ENCODE data around the gene SOHLH1.

SOHLH1 gene

GRCh38 chr9:135661816-135662560 is 37.3 kb downstream of the SOHLH1 start:
- DNase-seq (ENCODE audit: low read depth in 2 of 2) = no peak

GRCh38 chr9:135660407-135660806 is 38.9 kb downstream of the SOHLH1 start:
- DNase-seq (ENCODE audit: low read depth in 2 of 2) = no peak

- no peak for DNase-seq (ENCODE audit: low read depth in 2 of 2)
Measured at GRCh38 chr9:135659252-135659651, 40.0 kb downstream of the SOHLH1 start.

- no peak for DNase-seq (ENCODE audit: low read depth in 2 of 2)
Measured at GRCh38 chr9:135657416-135657815, 41.9 kb downstream of the SOHLH1 start.

- DNase-seq (ENCODE audit: low read depth in 2 of 2) = no peak
Measured at GRCh38 chr9:135655317-135655716, 44.0 kb downstream of the SOHLH1 start.

GRCh38 chr9:135650408-135650807 is 48.9 kb downstream of the SOHLH1 start:
- no peak for DNase-seq (ENCODE audit: low read depth in 2 of 2)

GRCh38 chr9:135649508-135649907 is 49.8 kb downstream of the SOHLH1 start:
- no peak for DNase-seq (ENCODE audit: low read depth in 2 of 2)

GRCh38 chr9:135648494-135649410 is 50.5 kb downstream of the SOHLH1 start:
- no peak for DNase-seq (ENCODE audit: low read depth in 2 of 2)

GRCh38 chr9:135647884-135648283 is 51.4 kb downstream of the SOHLH1 start:
- no peak for DNase-seq (ENCODE audit: low read depth in 2 of 2)

GRCh38 chr9:135644631-135645218 is 54.6 kb downstream of the SOHLH1 start:
- no peak for DNase-seq (ENCODE audit: low read depth in 2 of 2)

Data from stimulated activated CD4-positive, alpha-beta T cell treated with anti-CD3 and anti-CD28 coated beads, Interleukin-1b, Interleukin-23, amount 100 ng/mL, for 4 hours (primary cell).